ENCODE measurements around the gene KCNJ13.

The KCNJ13 gene

GRCh38 chr2:232776435-232776834 lies at the start of gene KCNJ13:
TSS of gene KCNJ13 (minus strand) at chr2:232776565. CDS start at chr2:232771362, 5,203 bp downstream.
- no peak for DNase-seq

DNA sequence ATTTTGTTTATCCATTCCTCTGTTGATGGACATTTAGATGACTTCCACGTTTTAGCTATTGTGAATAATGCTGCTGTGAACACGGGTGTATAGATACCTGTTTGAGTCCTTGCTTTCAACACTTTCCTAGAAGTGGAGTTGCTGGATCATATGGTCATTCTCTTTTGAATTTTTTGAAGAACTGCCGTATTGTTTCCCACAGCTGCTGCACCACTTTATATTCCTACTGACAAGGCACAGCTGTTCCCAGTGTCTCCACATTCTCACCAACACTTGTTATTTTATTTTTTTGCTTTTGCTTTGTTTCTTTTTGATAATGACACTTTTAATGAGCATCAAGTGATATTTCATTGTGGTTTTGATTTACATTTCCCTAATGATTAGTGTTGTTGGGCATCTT lies 41.4 kb upstream of the KCNJ13 start:
- DNase-seq, result no peak

- DNase-seq, result no peak
Measured at GRCh38 chr2:232816657-232817056, 40.3 kb upstream of the KCNJ13 start.

GRCh38 chr2:232815569-232815968 lies 39.2 kb upstream of the KCNJ13 start:
- DNase-seq, result no peak

DNA sequence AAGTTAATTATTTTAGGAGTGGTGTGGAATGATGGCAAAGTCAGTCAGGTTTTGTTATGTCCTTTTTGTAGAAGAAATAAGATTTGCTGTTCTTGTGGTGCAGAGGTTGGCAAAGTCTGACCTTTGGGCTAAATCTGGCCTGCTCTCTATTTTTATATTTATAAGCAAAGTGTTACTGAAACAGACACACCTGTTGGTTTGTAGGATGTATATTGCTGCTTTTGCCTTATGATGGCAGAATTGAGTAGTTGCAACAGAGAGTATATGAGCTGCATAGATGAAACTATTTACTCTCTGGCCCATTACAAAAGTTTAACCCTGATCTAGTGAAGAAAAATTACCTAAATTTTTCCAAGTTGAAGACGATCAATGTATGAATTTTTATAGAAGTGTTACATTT lies 34.1 kb upstream of the KCNJ13 start:
- no peak for DNase-seq

GRCh38 chr2:232809349-232810124 lies 33.2 kb upstream of the KCNJ13 start:
- no peak for DNase-seq

GRCh38 chr2:232802091-232802490 lies 25.7 kb upstream of the KCNJ13 start:
- DNase-seq, result no peak

DNA sequence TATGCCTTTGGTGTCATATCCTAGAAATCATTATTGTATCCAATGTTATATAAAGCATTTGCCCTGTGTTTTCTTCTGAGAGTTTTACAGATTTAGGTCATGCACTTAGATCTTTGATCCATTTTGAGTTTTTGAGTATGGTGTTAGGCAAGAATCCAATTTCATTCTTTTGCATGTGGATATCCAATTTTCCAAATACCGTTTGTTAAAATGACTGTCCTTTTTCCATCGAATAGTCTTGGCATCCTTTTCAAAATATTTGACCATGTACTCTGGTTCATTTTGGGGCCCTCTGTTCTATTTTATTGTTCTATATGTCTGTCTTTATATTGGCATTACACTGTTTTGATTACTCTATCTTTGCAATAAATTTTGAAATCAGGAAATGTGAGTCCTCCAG lies 23.8 kb upstream of the KCNJ13 start:
- no peak for DNase-seq

DNA sequence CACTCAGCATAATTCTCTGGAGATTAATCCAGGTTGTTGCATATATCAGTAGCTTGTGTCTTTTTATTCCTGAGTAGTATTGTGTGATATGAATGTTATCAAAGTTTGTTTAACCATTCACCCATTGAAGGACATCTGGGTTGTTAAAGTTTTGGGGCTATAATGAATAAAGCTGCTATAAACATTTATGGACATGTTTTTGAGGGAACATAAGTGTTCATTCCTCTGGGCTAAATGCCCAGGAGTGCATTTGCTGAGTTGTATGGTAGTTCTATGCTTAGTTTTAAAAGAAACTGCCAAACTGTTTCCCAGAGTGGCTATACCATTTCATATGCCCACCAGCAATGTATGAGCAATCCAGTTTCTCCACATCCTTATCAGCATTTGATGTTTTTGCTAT lies 21.8 kb upstream of the KCNJ13 start:
- no peak for DNase-seq

DNA sequence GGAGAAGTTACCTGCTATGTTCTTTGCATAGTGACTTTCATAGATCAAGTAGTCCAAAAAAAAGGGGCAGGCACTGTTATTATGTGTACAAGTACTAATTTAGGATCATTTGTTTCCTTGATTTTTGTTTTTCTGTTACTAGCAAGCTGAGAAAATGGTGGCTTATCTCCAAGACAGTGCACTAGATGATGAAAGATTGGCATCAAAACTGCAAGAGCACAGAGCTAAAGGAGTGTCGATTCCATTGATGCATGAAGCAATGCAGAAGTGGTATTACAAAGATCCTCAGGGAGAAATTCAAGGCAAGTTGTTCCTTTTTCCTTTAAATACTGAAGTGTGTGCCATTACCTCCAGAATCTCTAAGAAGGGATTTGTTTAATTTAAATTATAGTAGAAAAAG lies 19.6 kb upstream of the KCNJ13 start:
- no peak for DNase-seq

DNA sequence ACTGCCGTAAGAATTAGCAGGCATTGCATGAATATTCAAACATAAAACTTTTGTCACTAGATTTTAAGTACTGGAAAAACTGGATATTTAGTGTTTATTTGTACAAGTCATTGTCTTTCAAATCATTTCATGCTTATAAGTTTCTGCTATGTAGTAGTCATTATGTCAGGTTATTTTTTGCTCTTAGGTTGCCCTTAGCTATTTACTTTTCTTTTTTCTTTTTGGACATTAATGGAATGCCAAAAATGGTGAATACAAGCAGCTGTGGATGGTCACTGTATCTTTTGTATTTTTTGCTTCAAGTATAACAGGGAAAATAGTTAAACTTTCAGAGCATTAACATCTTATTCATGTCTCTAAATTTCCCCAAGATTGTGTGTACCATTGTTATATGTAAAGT lies 18.6 kb upstream of the KCNJ13 start:
- no peak for DNase-seq

DNA sequence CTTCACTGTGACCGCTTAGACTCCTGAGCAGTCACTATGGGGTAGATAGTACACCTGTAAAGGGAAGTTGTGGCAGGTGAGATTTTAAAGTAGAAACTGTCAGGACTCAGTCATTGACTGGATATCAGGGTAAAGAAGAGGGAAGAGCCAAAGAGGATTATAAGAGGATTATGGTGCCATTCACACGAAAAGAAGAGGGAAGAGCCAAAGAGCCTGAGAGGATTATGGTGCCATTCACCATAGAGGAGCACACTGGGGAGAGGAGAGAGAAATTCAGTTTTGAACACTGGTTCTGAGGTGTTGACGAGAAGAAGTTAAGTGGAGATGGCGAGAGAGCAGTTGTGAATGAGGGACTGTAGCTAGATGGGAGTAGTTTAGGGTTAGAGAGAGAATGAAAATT lies 16.9 kb upstream of the KCNJ13 start:
- peak; percentile 11 for DNase-seq

DNA sequence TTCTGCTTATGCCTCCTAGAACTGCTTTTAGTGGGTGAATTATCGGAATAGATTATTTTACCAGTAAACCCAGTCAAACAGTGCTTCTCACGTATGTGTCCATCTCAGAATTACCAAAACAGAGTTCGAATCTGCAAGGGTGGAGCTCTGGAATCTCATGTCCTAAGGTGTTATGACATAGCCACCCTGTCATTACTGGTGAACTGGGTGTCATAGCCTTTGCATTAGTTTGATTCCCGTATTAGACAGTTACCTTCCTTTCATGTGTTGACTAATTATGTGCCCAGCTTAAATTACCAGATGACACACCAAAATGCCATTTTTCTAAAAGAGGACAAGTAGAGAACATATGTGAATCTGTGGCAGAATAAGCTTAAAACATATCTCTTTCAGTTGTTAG lies 15.2 kb upstream of the KCNJ13 start:
- no peak for DNase-seq

GRCh38 chr2:232789082-232789481 lies 12.7 kb upstream of the KCNJ13 start:
- no peak for DNase-seq

DNA sequence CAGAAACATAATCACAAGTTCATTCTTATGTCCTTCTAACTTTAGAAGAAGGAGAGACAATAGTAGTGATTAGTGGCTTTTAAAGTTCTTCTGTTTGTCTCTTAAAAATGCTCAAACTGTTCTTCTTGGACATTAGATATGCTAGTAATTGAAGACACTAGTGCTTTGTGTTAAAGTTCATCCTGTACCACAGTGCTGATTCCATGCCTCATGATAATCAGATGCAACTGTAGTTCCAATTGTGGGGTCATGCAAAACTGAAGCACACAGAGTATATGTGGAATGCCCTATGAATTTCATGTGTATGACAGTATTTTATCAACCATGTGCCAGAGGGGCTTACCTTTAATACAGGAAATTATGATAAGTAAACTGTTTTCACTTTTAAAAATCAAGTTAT lies 11.4 kb upstream of the KCNJ13 start:
- no peak for DNase-seq

DNA sequence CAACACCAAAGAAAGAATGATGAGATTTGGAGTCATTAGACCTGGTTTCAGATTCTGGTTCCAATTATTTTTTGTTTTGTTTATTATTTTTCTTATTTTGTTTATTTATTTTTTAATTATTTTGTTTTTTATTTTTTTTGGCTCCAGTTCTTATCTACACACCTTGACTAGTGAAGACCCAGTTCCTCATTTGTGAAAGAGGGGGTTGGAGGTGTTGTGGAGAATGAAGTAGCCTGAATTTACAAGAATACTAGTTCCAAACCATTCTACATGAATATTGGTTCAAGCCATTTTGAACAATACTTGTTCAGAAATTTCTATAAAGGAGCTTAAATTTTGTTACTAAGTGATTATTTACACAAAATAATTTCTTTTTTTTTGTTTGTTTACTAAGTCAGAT lies 6.9 kb upstream of the KCNJ13 start:
- no peak for DNase-seq

GRCh38 chr2:232781765-232782164 lies 5.4 kb upstream of the KCNJ13 start:
- no peak for DNase-seq

- DNase-seq, result no peak
Measured at GRCh38 chr2:232779934-232780333, 3.6 kb upstream of the KCNJ13 start.

GRCh38 chr2:232779465-232779864 lies 3.1 kb upstream of the KCNJ13 start:
- DNase-seq, result no peak

- no peak for DNase-seq
Measured at GRCh38 chr2:232777276-232777675, 911 bp upstream of the KCNJ13 start.

DNA sequence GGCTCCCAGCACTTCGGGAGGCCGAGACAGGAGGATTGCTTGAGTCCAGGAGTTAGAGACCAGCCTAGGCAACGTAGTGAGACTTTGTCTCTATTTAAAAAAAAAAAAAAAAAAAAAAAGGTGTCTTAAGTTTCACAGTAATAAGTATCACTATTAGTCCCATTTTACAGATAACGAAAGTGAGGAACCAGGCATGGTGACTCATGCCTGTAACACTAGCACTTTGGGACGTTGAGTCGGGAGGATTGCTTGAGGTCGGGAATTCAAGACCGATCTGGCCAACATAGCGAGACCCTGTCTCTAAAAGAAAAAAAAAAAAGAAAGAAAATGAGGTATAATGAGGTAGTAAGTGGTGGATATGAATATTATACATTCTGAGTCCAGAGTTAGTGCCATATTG lies 2.5 kb downstream of the KCNJ13 start:
- no peak for DNase-seq

DNA sequence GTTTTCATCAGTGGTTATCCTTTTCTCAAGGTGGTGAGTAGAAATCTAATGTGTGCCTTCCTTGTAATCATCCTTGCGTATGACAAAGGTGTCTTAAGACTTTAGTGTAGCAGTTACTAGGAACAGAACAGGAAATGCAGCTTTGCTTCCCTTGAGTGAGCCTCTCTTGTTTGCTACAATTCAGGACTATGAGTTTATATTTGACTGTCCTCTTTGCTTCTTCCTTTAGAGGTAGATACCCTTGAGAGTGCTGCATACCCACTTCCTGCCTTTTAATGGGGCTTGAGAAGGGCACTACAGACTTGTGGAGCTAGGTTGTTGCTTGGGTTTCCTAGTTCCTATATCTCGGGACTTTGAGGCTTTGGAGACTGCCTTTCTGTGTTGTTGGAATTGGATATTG lies 3.8 kb downstream of the KCNJ13 start:
- DNase-seq, result no peak

DNA sequence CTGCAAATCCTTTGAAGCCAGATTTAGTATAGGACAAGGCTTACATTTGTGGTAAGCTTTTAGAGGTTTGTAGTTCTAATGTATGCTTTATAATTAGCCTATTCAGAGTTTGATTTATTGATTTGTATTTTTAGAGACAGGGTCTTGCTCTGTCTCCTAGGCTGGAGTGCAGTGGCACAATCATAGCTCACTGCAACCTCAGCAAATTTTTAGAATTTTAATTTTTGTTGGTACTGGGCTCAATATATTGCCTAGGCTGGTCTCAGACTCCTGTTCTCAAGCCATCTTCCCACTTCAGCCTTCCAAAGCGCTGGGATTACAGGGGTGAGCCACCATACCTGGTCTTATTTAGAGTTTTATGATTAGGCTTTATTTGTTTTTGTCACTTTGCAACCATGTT lies 4.5 kb downstream of the KCNJ13 start:
- DNase-seq, result no peak

DNA sequence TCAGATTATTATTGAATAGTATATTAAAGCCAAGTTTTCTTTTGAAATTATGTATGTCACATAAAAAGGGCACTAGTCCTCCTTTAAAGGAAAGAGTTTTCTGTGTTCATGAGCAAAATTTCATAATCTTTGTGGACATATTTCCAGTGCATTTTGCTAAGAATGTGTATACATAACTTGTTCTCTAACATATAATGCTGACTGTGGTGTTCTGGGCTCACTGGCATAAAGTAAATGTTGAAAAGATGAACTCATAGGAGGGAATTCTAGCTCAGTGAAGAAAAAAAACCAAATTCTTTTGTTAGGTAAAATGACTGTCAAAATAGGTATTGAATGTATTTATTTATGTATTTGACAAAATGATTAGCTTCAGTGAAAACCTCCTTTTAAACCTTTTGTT lies 6.2 kb downstream of the KCNJ13 start:
- no peak for DNase-seq

- DNase-seq, result no peak
Measured at GRCh38 chr2:232767866-232768265, 8.5 kb downstream of the KCNJ13 start.

Measured in NCI-H524 treated with DMSO at 0.1 percent for 48 hours (cell line).